Measurements from ENCODE around the gene TIMMDC1. TPM values are rescaled to one million over a fixed set of nuclear protein-coding genes. Genes with fewer than 3 reads are reported as not detected.

TIMMDC1 gene
- total and polyA plus RNA-seq, 10 of the 15 experiments (the other 5 are each of a cell fraction or from before 2014, with no cell fraction given): 55.9 to 146 (median 72.1) TPM

DNA sequence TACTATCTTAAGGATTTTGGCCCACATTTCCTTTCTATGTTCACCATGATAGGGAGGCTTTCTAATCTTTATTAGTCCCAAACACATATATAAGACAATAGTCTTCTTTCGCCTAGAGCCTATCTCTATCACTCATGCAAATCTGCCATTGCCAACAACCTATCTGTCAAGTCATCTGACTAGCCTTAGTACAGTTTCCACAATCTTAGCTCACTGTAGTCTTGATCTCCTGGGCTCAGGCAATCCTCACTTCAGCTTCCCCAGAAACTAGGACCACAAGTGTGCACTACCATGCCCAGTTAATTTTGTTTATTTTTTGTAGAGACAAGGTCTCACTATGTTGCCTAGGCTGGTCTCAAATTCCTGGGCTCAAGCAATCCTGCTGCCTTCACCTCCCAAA, 41.9 kb upstream of the TIMMDC1 start:
- Histone ChIP-seq H3K4me1 (ENCODE audit: control insufficient read depth, insufficient read depth, low read length) (peaks cover 4% of the 10 kb centered on the region; the same call in 1 of the 2 replicates), H3K79me2 (ENCODE audit: control insufficient read depth, insufficient read depth, low read length) (peaks cover 26% of the 10 kb centered on the region), H3K27ac (ENCODE audit: control insufficient read depth, insufficient read depth) (no peak overlapping the region), H3K27me3 (replicated peaks in 1 of 2; ENCODE audit: control insufficient read depth in 2 of 2, insufficient read depth in 2 of 2, low read length in 1 of 2) (no peaks in the 10 kb centered on the region), H3K4me3 (no peak overlapping the region), H3K4me2 (ENCODE audit: control insufficient read depth, insufficient read depth) (peak overlapping the region; percentile 0; the same call in 1 of the 2 replicates), H4K20me1 (ENCODE audit: control insufficient read depth, insufficient read depth) (no peaks in the 10 kb centered on the region), H3K9ac (ENCODE audit: control insufficient read depth, insufficient read depth, low read length) (no peak overlapping the region), H2AFZ (ENCODE audit: control insufficient read depth, low read depth, low read length) (no peak overlapping the region), H3K9me3 (replicated peaks; ENCODE audit: control insufficient read depth, insufficient read depth, low read length) (no peaks in the 10 kb centered on the region), H3K36me3 (ENCODE audit: control insufficient read depth in 2 of 2, insufficient read depth in 2 of 2, low read length in 1 of 2) (peaks cover 1 to 41% of the 10 kb centered on the region in 2 experiments; a peak in 3 of 4 replicates)
- BruUV-seq (replicated peaks): no TSS peak
- WGBS (ENCODE audit: insufficient coverage, insufficient replicate concordance, low lambda C conversion rate, missing lambda C conversion rate): 92% methylated on average over 1 of the region's 1 CpG
- DNase-seq (ENCODE audit: low read depth, low spot score) (no peak), ATAC-seq (peak; percentile 52), FAIRE-seq (no peak)
- POLR2A ChIA-PET: interaction anchor here (0.6 kb wide), 1 partner anchor 15 kb away, joined by 3 read pairs; no protein-coding TSS in a partner anchor
- CTCF ChIA-PET: no interaction called here
- RAD21 ChIA-PET (ENCODE audit: unreplicated experiment): no interaction called here
- intact Hi-C loops (cut with micrococcal nuclease; ENCODE audit: unreplicated experiment) (no loop called here), in situ Hi-C loops (cut with MboI) (no loop called here)
- TF ChIP-seq, protein P1, sequence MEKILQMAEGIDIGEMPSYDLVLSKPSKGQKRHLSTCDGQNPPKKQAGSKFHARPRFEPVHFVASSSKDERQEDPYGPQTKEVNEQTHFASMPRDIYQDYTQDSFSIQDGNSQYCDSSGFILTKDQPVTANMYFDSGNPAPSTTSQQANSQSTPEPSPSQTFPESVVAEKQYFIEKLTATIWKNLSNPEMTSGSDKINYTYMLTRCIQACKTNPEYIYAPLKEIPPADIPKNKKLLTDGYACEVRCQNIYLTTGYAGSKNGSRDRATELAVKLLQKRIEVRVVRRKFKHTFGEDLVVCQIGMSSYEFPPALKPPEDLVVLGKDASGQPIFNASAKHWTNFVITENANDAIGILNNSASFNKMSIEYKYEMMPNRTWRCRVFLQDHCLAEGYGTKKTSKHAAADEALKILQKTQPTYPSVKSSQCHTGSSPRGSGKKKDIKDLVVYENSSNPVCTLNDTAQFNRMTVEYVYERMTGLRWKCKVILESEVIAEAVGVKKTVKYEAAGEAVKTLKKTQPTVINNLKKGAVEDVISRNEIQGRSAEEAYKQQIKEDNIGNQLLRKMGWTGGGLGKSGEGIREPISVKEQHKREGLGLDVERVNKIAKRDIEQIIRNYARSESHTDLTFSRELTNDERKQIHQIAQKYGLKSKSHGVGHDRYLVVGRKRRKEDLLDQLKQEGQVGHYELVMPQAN (conservative IDR thresholded peaks at IDR 0.05): no peak
- TF ChIP-seq TCF12 (IDR thresholded peaks at IDR 0.05; ENCODE audit: low read depth, low read length) (no peak), TCF3 (IDR thresholded peaks at IDR 0.05; ENCODE audit: borderline replicate concordance, insufficient read depth, low read depth, low read length) (no peak), POLR2AphosphoS2 (IDR thresholded peaks at IDR 0.05; ENCODE audit: low read depth, low read length) (no peak), RUNX3 (IDR thresholded peaks at IDR 0.05; ENCODE audit: low read length) (no peak), BACH1 (IDR thresholded peaks at IDR 0.05; ENCODE audit: borderline replicate concordance) (no peak), BRCA1 (IDR thresholded peaks at IDR 0.05; ENCODE audit: low read depth, low read length) (no peak), ZBTB33 (IDR thresholded peaks at IDR 0.05) (no peak), ZZZ3 (IDR thresholded peaks at IDR 0.05; ENCODE audit: control insufficient read depth, insufficient read length, low read depth) (no peak), HSF1 (IDR thresholded peaks at IDR 0.05; ENCODE audit: low read depth, low read length) (no peak), HCFC1 (IDR thresholded peaks at IDR 0.05; ENCODE audit: low read length) (no peak), PML (IDR thresholded peaks at IDR 0.05; ENCODE audit: low read length) (no peak), NFXL1 (IDR thresholded peaks at IDR 0.05; ENCODE audit: borderline replicate concordance) (no peak), NR2C2 (IDR thresholded peaks at IDR 0.05; ENCODE audit: borderline replicate concordance, control insufficient read depth, insufficient read length, low read depth) (no peak), WRNIP1 (IDR thresholded peaks at IDR 0.05; ENCODE audit: borderline replicate concordance, low read depth, low read length) (no peak), SUPT20H (IDR thresholded peaks at IDR 0.05; ENCODE audit: borderline replicate concordance, control insufficient read depth, low read depth, low read length) (no peak), NR2C1 (IDR thresholded peaks at IDR 0.05) (no peak), SREBF2 (IDR thresholded peaks at IDR 0.05; ENCODE audit: low read length) (no peak)
- TF ChIP-seq, protein P2, sequence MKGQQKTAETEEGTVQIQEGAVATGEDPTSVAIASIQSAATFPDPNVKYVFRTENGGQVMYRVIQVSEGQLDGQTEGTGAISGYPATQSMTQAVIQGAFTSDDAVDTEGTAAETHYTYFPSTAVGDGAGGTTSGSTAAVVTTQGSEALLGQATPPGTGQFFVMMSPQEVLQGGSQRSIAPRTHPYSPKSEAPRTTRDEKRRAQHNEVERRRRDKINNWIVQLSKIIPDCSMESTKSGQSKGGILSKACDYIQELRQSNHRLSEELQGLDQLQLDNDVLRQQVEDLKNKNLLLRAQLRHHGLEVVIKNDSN (IDR thresholded peaks at IDR 0.05; ENCODE audit: borderline replicate concordance, extremely low read length, insufficient read depth, low read depth, low read length): no peak
- SMC1A ChIA-PET (ENCODE audit: uncharacterized antibody, unreplicated experiment): interaction anchor here (0.6 to 2.2 kb wide), 5 partner anchors 8 to 225 kb away, joined by 3 to 10 read pairs (median 4); partner anchors contain the start of gene TMEM39A

Data from GM12878 (cell line).